ENCODE results near the gene LY9. TPM values are rescaled to one million over a fixed set of nuclear protein-coding genes. Genes with fewer than 3 reads are reported as not detected.

LY9 gene
- total and polyA plus RNA-seq, 2 of the 13 experiments (the other 11 are each of a cell fraction or from before 2014, with no cell fraction given) = not detected

GRCh38 chr1:160773093-160773492, 22.9 kb upstream of the LY9 start (continued):
- TF ChIP-seq ZNF788 (CRISPR knock-in tag; IDR thresholded peaks at IDR 0.05; ENCODE audit: borderline replicate concordance) = no peak
- TF ChIP-seq SOX6 (IDR thresholded peaks at IDR 0.05) = no peak
- TF ChIP-seq SOX6 (CRISPR knock-in tag; IDR thresholded peaks at IDR 0.05) = no peak
- TF ChIP-seq ZNF12 (CRISPR knock-in tag; IDR thresholded peaks at IDR 0.05) = no peak
- TF ChIP-seq KDM1A (CRISPR knock-in tag; IDR thresholded peaks at IDR 0.05) = no peak
- no peak for TF ChIP-seq ZSCAN12 (CRISPR knock-in tag; IDR thresholded peaks at IDR 0.05)
- no peak for TF ChIP-seq KLF6 (CRISPR knock-in tag; IDR thresholded peaks at IDR 0.05)
- no peak for TF ChIP-seq ZNF382 (CRISPR knock-in tag; IDR thresholded peaks at IDR 0.05; ENCODE audit: borderline replicate concordance)
- no peak for TF ChIP-seq ZKSCAN5 (CRISPR knock-in tag; IDR thresholded peaks at IDR 0.05)
- TF ChIP-seq ZNF33A (CRISPR knock-in tag; IDR thresholded peaks at IDR 0.05; ENCODE audit: borderline replicate concordance) = no peak
- TF ChIP-seq NFRKB (IDR thresholded peaks at IDR 0.05) = no peak

GRCh38 chr1:160774886-160775719, 20.9 kb upstream of the LY9 start:
- in situ Hi-C loops (cut with HindIII; ENCODE audit: extremely low pct_ligation_motif_present, low pct_unique_long_range_greater_than_20kb) (no loop called here), intact Hi-C loops (cut with micrococcal nuclease; ENCODE audit: unreplicated experiment) (no loop called here)
- H3K4me2 ChIP-seq (ENCODE audit: low read depth, low read length) = no peak overlapping the region
- no peak overlapping the region for H3K9ac ChIP-seq (ENCODE audit: insufficient read depth, low read depth, low read length)
- no TSS peak for BruUV-seq (replicated peaks)
- H3K4me1 ChIP-seq (ENCODE audit: insufficient read depth, low read length) = no peaks in the 10 kb centered on the region
- POLR2A ChIA-PET = no interaction called here
- H2AFZ ChIP-seq (ENCODE audit: low read length) = no peak overlapping the region
- no peak overlapping the region for H3K4me3 ChIP-seq (replicated peaks in 1 of 3; ENCODE audit: insufficient read depth in 1 of 3, low read depth in 2 of 3, low read length in 3 of 3)
- TF ChIP-seq MIER3 (CRISPR knock-in tag; IDR thresholded peaks at IDR 0.05; ENCODE audit: borderline replicate concordance) (no peak), ZNF44 (CRISPR knock-in tag; IDR thresholded peaks at IDR 0.05) (no peak)
- peaks cover 0 to 4% of the 10 kb centered on the region in 2 experiments; a peak in 2 of 5 replicates for H3K27me3 ChIP-seq (ENCODE audit: control insufficient read depth in 1 of 2, insufficient read depth in 2 of 2, low read length in 2 of 2)
- CTCF ChIA-PET (ENCODE audit: low intra/inter-chr PET ratio, low total read pairs) = no interaction called here
- WGBS (ENCODE audit: low lambda C conversion rate) = 0% methylated on average over 2 of the region's 2 CpGs
- FAIRE-seq (no peak), ATAC-seq (no peak), DNase-seq (ENCODE audit: low spot score) (no peak)
- H4K20me1 ChIP-seq (ENCODE audit: insufficient read depth, low read length) = no peaks in the 10 kb centered on the region
- no peaks in the 10 kb centered on the region for H3K79me2 ChIP-seq (ENCODE audit: insufficient read depth, low read length)
- H3K9me3 ChIP-seq (ENCODE audit: low read length) = no peaks in the 10 kb centered on the region
- no peak overlapping the region for H3K27ac ChIP-seq (ENCODE audit: extremely low read length, insufficient read depth, low read length)
- H3K36me3 ChIP-seq (replicated peaks in 1 of 2; ENCODE audit: control insufficient read depth in 1 of 2, insufficient read depth in 2 of 2, low read length in 2 of 2) = no peaks in the 10 kb centered on the region

Measured in HepG2 (cell line).